ENCODE measurements around the gene SIGLEC11. TPM values are rescaled to one million over a fixed set of nuclear protein-coding genes. Genes with fewer than 3 reads are reported as not detected.

Gene SIGLEC11
- total and polyA plus RNA-seq, 2 of the 13 experiments (the other 11 are each of a cell fraction or from before 2014, with no cell fraction given), result not detected

DNA sequence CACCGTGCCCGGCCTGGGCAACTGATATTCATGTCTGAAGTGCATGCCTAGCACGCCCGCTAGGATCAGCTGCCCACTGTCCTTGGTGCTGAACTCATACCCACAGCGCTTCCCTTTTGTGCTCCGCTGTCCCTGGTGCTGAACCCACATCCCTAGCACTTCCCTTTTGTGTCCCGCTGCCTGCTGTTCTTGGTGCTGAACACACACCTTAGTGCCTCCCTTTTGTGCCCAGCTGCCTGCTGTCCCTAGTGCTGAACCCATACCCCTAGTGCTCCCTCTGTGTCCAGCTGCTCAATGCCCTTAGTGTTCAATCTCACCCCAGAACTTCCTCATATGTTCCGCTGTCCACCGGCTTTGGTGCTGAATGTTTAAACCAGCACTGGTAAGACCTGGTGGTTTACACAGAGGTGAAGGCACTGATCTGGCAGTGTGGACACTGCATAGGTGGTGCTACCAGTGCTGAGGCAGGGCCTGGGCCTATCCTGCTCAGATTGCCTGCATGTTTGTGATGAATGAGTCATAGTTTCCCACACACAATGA, 26.3 kb upstream of the SIGLEC11 start (continued):
- peak; percentile 100 for TF ChIP-seq ZNF891 (CRISPR knock-in tag; IDR thresholded peaks at IDR 0.05)
- TF ChIP-seq, protein P1, sequence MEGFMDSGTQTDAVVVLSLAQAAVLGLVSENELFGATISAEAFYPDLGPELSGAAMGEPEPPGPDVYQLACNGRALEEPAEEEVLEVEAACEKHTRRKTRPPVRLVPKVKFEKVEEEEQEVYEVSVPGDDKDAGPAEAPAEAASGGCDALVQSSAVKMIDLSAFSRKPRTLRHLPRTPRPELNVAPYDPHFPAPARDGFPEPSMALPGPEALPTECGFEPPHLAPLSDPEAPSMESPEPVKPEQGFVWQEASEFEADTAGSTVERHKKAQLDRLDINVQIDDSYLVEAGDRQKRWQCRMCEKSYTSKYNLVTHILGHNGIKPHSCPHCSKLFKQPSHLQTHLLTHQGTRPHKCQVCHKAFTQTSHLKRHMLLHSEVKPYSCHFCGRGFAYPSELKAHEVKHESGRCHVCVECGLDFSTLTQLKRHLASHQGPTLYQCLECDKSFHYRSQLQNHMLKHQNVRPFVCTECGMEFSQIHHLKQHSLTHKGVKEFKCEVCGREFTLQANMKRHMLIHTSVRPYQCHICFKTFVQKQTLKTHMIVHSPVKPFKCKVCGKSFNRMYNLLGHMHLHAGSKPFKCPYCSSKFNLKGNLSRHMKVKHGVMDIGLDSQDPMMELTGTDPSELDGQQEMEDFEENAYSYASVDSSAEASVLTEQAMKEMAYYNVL (CRISPR knock-in tag; IDR thresholded peaks at IDR 0.05; ENCODE audit: borderline replicate concordance), result peak; percentile 99
- peak; percentile 100; the same call in 1 of the 2 replicates for TF ChIP-seq ZNF512B (CRISPR knock-in tag; IDR thresholded peaks at IDR 0.05; ENCODE audit: borderline replicate concordance)
- TF ChIP-seq EZH2 (conservative IDR thresholded peaks at IDR 0.05; ENCODE audit: low read depth, low read length), result no peak
- peak; percentile 97 for TF ChIP-seq MED8 (CRISPR knock-in tag; IDR thresholded peaks at IDR 0.05; ENCODE audit: insufficient replicate concordance)
- TF ChIP-seq SOX13 (IDR thresholded peaks at IDR 0.05), result no peak
- TF ChIP-seq SOX13 (CRISPR knock-in tag; conservative IDR thresholded peaks at IDR 0.05 in 1 of 2, IDR thresholded peaks at IDR 0.05 in 1 of 2), result peak in 1 of 2 experiments; percentile 93; a peak in 2 of 4 replicates
- TF ChIP-seq ZBTB49 (CRISPR knock-in tag; IDR thresholded peaks at IDR 0.05; ENCODE audit: borderline replicate concordance), result peak; percentile 99
- peak; percentile 99 for TF ChIP-seq RORA (CRISPR knock-in tag; IDR thresholded peaks at IDR 0.05)
- peak; percentile 98 for TF ChIP-seq ISL2 (CRISPR knock-in tag; IDR thresholded peaks at IDR 0.05)
- no peak for TF ChIP-seq USF2 (IDR thresholded peaks at IDR 0.05; ENCODE audit: low read depth, low read length)
- TF ChIP-seq USF2 (CRISPR knock-in tag; IDR thresholded peaks at IDR 0.05; ENCODE audit: borderline replicate concordance), result peak; percentile 74; the same call in 1 of the 2 replicates
- TF ChIP-seq, protein P2, sequence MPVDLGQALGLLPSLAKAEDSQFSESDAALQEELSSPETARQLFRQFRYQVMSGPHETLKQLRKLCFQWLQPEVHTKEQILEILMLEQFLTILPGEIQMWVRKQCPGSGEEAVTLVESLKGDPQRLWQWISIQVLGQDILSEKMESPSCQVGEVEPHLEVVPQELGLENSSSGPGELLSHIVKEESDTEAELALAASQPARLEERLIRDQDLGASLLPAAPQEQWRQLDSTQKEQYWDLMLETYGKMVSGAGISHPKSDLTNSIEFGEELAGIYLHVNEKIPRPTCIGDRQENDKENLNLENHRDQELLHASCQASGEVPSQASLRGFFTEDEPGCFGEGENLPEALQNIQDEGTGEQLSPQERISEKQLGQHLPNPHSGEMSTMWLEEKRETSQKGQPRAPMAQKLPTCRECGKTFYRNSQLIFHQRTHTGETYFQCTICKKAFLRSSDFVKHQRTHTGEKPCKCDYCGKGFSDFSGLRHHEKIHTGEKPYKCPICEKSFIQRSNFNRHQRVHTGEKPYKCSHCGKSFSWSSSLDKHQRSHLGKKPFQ (CRISPR knock-in tag; IDR thresholded peaks at IDR 0.05; ENCODE audit: insufficient replicate concordance), result peak; percentile 99
- peak; percentile 96 for TF ChIP-seq NCOA2 (CRISPR knock-in tag; IDR thresholded peaks at IDR 0.05)
